Immature natural killer cell (primary cell): Measurements from ENCODE around the gene ADAM15. TPM values are rescaled to one million over a fixed set of nuclear protein-coding genes. Genes with fewer than 3 reads are reported as not detected.

ENCODE experiments used
- DNase-seq, 3 donors: peaks; one replicate each; pipeline ENCODE4 v3.0.0; 2022; ENCODE audit warnings: mixed read lengths in 1 of 3
- H3K27ac Mint-ChIP-seq, 6 donors: one replicate each; pipeline ENCODE4 v1.8.0; 2020; ENCODE audit warnings: mixed read lengths in 6 of 6, mild to moderate bottlenecking in 5 of 6, inconsistent platforms in 4 of 6, moderate library complexity in 3 of 6
- H3K27me3 Mint-ChIP-seq, 3 donors: one replicate each; pipeline ENCODE4 v1.8.0; 2020 to 2021; ENCODE audit warnings: low read depth in 3 of 3, mild to moderate bottlenecking in 3 of 3, mixed read lengths in 3 of 3, moderate library complexity in 3 of 3, inconsistent platforms in 1 of 3
- H3K36me3 Mint-ChIP-seq, 3 donors: one replicate each; pipeline ENCODE4 v1.8.0; 2020; ENCODE audit warnings: mixed read lengths in 3 of 3, inconsistent platforms in 2 of 3, mild to moderate bottlenecking in 2 of 3
- H3K4me1 Mint-ChIP-seq, 2 donors: one replicate each; pipeline ENCODE4 v1.8.0; 2020; ENCODE audit warnings: inconsistent platforms in 2 of 2, mild to moderate bottlenecking in 2 of 2, mixed read lengths in 2 of 2, moderate library complexity in 1 of 2
- H3K4me3 Mint-ChIP-seq, 5 donors: one replicate each; pipeline ENCODE4 v1.8.0; 2020; ENCODE audit warnings: mild to moderate bottlenecking in 5 of 5, mixed read lengths in 5 of 5, inconsistent platforms in 3 of 5, moderate library complexity in 3 of 5
- H3K9me3 Mint-ChIP-seq, 6 donors: one replicate each; pipeline ENCODE4 v1.8.0; 2020; ENCODE audit warnings: mild to moderate bottlenecking in 6 of 6, mixed read lengths in 6 of 6, inconsistent platforms in 4 of 6, moderate library complexity in 3 of 6
- polyA plus RNA-seq, 3 donors: library from polyadenylated mRNA; unstranded; fragments of 300-500 nt; fragmentation: Illumina TruSeq; gene quantifications; one replicate each; pipeline ENCODE4 v1.2.3, GENCODE V29; 2021

Gene ADAM15
- polyA plus RNA-seq, 3 donors from 2014 or later: 10.4 to 27.1 (median 24.3) TPM

- Mint-ChIP-seq H3K9me3 (no peaks in the 10 kb centered on the region), H3K27ac (no peak overlapping the region), H3K27me3 (peaks cover 0 to 4% (median 0%) of the 10 kb centered on the region in 3 donors), H3K4me3 (peak overlapping the region in 2 of 5 donors; percentile 38 to 41), H3K36me3 (peaks cover 0 to 4% (median 0%) of the 10 kb centered on the region in 3 donors), H3K4me1 (peaks cover 43 to 48% of the 10 kb centered on the region in 2 donors)
- DNase-seq: no peak
Measured at GRCh38 chr1:155015527-155016230, 35.4 kb upstream of the ADAM15 start.

GRCh38 chr1:155016231-155016831, 34.8 kb upstream of the ADAM15 start:
- H3K9me3 Mint-ChIP-seq: no peaks in the 10 kb centered on the region
- H3K4me1 Mint-ChIP-seq: peaks cover 38 to 44% of the 10 kb centered on the region in 2 donors
- no peak for DNase-seq
- H3K27me3 Mint-ChIP-seq: peaks cover 0 to 2% (median 0%) of the 10 kb centered on the region in 3 donors
- no peak overlapping the region for H3K27ac Mint-ChIP-seq
- H3K4me3 Mint-ChIP-seq: peak overlapping the region in 4 of 5 donors; percentile 30 to 43 (median 40)
- H3K36me3 Mint-ChIP-seq: peaks cover 0 to 4% (median 0%) of the 10 kb centered on the region in 3 donors

- H3K27me3 Mint-ChIP-seq: peaks cover 0 to 2% (median 0%) of the 10 kb centered on the region in 3 donors
- no peaks in the 10 kb centered on the region for H3K9me3 Mint-ChIP-seq
- H3K36me3 Mint-ChIP-seq: peaks cover 0 to 4% (median 0%) of the 10 kb centered on the region in 3 donors
- peaks cover 34 to 40% of the 10 kb centered on the region in 2 donors for H3K4me1 Mint-ChIP-seq
- DNase-seq: peak; percentile 84 to 86 (median 85)
- H3K27ac Mint-ChIP-seq: no peak overlapping the region
- peak overlapping the region in 4 of 5 donors; percentile 25 to 59 (median 42) for H3K4me3 Mint-ChIP-seq
Measured at GRCh38 chr1:155017041-155017945, 33.8 kb upstream of the ADAM15 start.

GRCh38 chr1:155017946-155018316, 33.2 kb upstream of the ADAM15 start:
- Mint-ChIP-seq H3K27me3 (peaks cover 0 to 2% (median 0%) of the 10 kb centered on the region in 3 donors), H3K27ac (no peak overlapping the region), H3K9me3 (no peaks in the 10 kb centered on the region), H3K4me3 (peak overlapping the region in 4 of 5 donors; percentile 25 to 59 (median 42)), H3K36me3 (peaks cover 0 to 4% (median 0%) of the 10 kb centered on the region in 3 donors), H3K4me1 (peaks cover 28 to 34% of the 10 kb centered on the region in 2 donors)
- DNase-seq: no peak

GRCh38 chr1:155018617-155019348, 32.3 kb upstream of the ADAM15 start:
- Mint-ChIP-seq H3K4me3 (peak overlapping the region in 1 of 5 donors; percentile 38), H3K36me3 (peaks cover 0 to 4% (median 0%) of the 10 kb centered on the region in 3 donors), H3K27me3 (peaks cover 0 to 4% (median 0%) of the 10 kb centered on the region in 3 donors), H3K27ac (peak overlapping the region in 1 of 6 donors; percentile 44), H3K4me1 (peaks cover 19 to 25% of the 10 kb centered on the region in 2 donors), H3K9me3 (no peaks in the 10 kb centered on the region)
- DNase-seq: no peak

- H3K9me3 Mint-ChIP-seq: no peaks in the 10 kb centered on the region
- no peak overlapping the region for H3K4me3 Mint-ChIP-seq
- peaks cover 0 to 4% (median 0%) of the 10 kb centered on the region in 3 donors for H3K36me3 Mint-ChIP-seq
- H3K27me3 Mint-ChIP-seq: peaks cover 0 to 4% (median 0%) of the 10 kb centered on the region in 3 donors
- no peak for DNase-seq
- H3K4me1 Mint-ChIP-seq: peaks cover 13 to 20% of the 10 kb centered on the region in 2 donors
- H3K27ac Mint-ChIP-seq: peak overlapping the region in 4 of 6 donors; percentile 1 to 62 (median 40)
Measured at GRCh38 chr1:155019377-155020245, 31.5 kb upstream of the ADAM15 start.

GRCh38 chr1:155022136-155022926, 28.8 kb upstream of the ADAM15 start:
- Mint-ChIP-seq H3K4me3 (no peak overlapping the region), H3K4me1 (peaks cover 6 to 10% of the 10 kb centered on the region in 2 donors), H3K9me3 (no peaks in the 10 kb centered on the region), H3K27ac (no peak overlapping the region), H3K36me3 (no peaks in the 10 kb centered on the region), H3K27me3 (peaks cover 0 to 4% (median 2%) of the 10 kb centered on the region in 3 donors)
- no peak for DNase-seq

GRCh38 chr1:155022927-155023236, 28.2 kb upstream of the ADAM15 start:
- peaks cover 0 to 4% (median 2%) of the 10 kb centered on the region in 3 donors for H3K27me3 Mint-ChIP-seq

GRCh38 chr1:155023627-155024026, 27.5 kb upstream of the ADAM15 start:
- Mint-ChIP-seq H3K27me3 (peaks cover 0 to 4% (median 2%) of the 10 kb centered on the region in 3 donors), H3K4me3 (no peak overlapping the region), H3K9me3 (no peaks in the 10 kb centered on the region), H3K27ac (no peak overlapping the region), H3K36me3 (no peaks in the 10 kb centered on the region), H3K4me1 (peaks cover 0 to 4% of the 10 kb centered on the region in 2 donors)
- DNase-seq: no peak

More at GRCh38 chr1:155022927-155023236, 28.2 kb upstream of the ADAM15 start:
- no peaks in the 10 kb centered on the region for H3K9me3 Mint-ChIP-seq
- H3K4me1 Mint-ChIP-seq: peaks cover 2 to 6% of the 10 kb centered on the region in 2 donors
- no peak for DNase-seq
- no peaks in the 10 kb centered on the region for H3K36me3 Mint-ChIP-seq
- no peak overlapping the region for H3K4me3 Mint-ChIP-seq
- H3K27ac Mint-ChIP-seq: no peak overlapping the region

GRCh38 chr1:155024315-155024714, 26.8 kb upstream of the ADAM15 start:
- Mint-ChIP-seq H3K36me3 (no peaks in the 10 kb centered on the region), H3K4me1 (peaks cover 0 to 3% of the 10 kb centered on the region in 2 donors), H3K27me3 (peaks cover 0 to 6% (median 3%) of the 10 kb centered on the region in 3 donors), H3K4me3 (no peak overlapping the region), H3K9me3 (no peaks in the 10 kb centered on the region), H3K27ac (no peak overlapping the region)
- no peak for DNase-seq

- Mint-ChIP-seq H3K36me3 (no peaks in the 10 kb centered on the region), H3K9me3 (peaks cover 0 to 2% (median 0%) of the 10 kb centered on the region in 6 donors), H3K27ac (no peak overlapping the region), H3K4me3 (no peak overlapping the region), H3K27me3 (peaks cover 0 to 6% (median 3%) of the 10 kb centered on the region in 3 donors), H3K4me1 (no peaks in the 10 kb centered on the region)
- DNase-seq: no peak
Measured at GRCh38 chr1:155026154-155026553, 25.0 kb upstream of the ADAM15 start.

GRCh38 chr1:155026588-155026987, 24.5 kb upstream of the ADAM15 start:
- H3K4me3 Mint-ChIP-seq: no peak overlapping the region
- peaks cover 0 to 2% (median 0%) of the 10 kb centered on the region in 6 donors for H3K9me3 Mint-ChIP-seq
- DNase-seq: no peak
- no peaks in the 10 kb centered on the region for H3K4me1 Mint-ChIP-seq
- peaks cover 0 to 6% (median 3%) of the 10 kb centered on the region in 3 donors for H3K27me3 Mint-ChIP-seq
- no peaks in the 10 kb centered on the region for H3K36me3 Mint-ChIP-seq
- H3K27ac Mint-ChIP-seq: no peak overlapping the region
